Measurements from ENCODE around the gene GTPBP1.

GTPBP1 gene

GRCh38 chr22:38738475-38739070 is 32.8 kb downstream of the GTPBP1 start:
- Histone ChIP-seq H3K36me3 (ENCODE audit: control insufficient read depth, low read depth, low read length) (peaks cover 14% of the 10 kb centered on the region), H3K9ac (ENCODE audit: low read length) (no peak overlapping the region), H3K4me1 (ENCODE audit: control insufficient read depth, low read depth, low read length) (no peaks in the 10 kb centered on the region), H3K27me3 (ENCODE audit: control insufficient read depth, insufficient read depth, low read length) (no peaks in the 10 kb centered on the region), H3K9me3 (ENCODE audit: control insufficient read depth, low read depth, low read length) (no peaks in the 10 kb centered on the region), H3K27ac (ENCODE audit: low read length) (no peak overlapping the region), H3K4me3 (ENCODE audit: low read length) (no peak overlapping the region)

- H3K9me3 ChIP-seq (ENCODE audit: control insufficient read depth, low read depth, low read length), result no peaks in the 10 kb centered on the region
- H3K27ac ChIP-seq (ENCODE audit: low read length), result no peak overlapping the region
- no peak overlapping the region for H3K4me3 ChIP-seq (ENCODE audit: low read length)
- H3K4me1 ChIP-seq (ENCODE audit: control insufficient read depth, low read depth, low read length), result no peaks in the 10 kb centered on the region
- no peak overlapping the region for H3K9ac ChIP-seq (ENCODE audit: low read length)
- peaks cover 9% of the 10 kb centered on the region for H3K36me3 ChIP-seq (ENCODE audit: control insufficient read depth, low read depth, low read length)
- no peaks in the 10 kb centered on the region for H3K27me3 ChIP-seq (ENCODE audit: control insufficient read depth, insufficient read depth, low read length)
These were observed 33.7 kb downstream of the GTPBP1 start for GRCh38 chr22:38739300-38740055.

GRCh38 chr22:38740116-38740723 is 34.5 kb downstream of the GTPBP1 start:
- Histone ChIP-seq H3K36me3 (ENCODE audit: control insufficient read depth, low read depth, low read length) (peaks cover 9% of the 10 kb centered on the region), H3K9ac (ENCODE audit: low read length) (no peak overlapping the region), H3K4me3 (ENCODE audit: low read length) (no peak overlapping the region), H3K4me1 (ENCODE audit: control insufficient read depth, low read depth, low read length) (no peaks in the 10 kb centered on the region), H3K9me3 (ENCODE audit: control insufficient read depth, low read depth, low read length) (no peaks in the 10 kb centered on the region), H3K27me3 (ENCODE audit: control insufficient read depth, insufficient read depth, low read length) (no peaks in the 10 kb centered on the region), H3K27ac (ENCODE audit: low read length) (no peak overlapping the region)

GRCh38 chr22:38740754-38741153 is 35.0 kb downstream of the GTPBP1 start:
- H3K4me1 ChIP-seq (ENCODE audit: control insufficient read depth, low read depth, low read length), result no peaks in the 10 kb centered on the region

GRCh38 chr22:38741166-38741565 is 35.4 kb downstream of the GTPBP1 start:
- no peaks in the 10 kb centered on the region for H3K27me3 ChIP-seq (ENCODE audit: control insufficient read depth, insufficient read depth, low read length)
- H3K27ac ChIP-seq (ENCODE audit: low read length), result no peak overlapping the region
- H3K9me3 ChIP-seq (ENCODE audit: control insufficient read depth, low read depth, low read length), result no peaks in the 10 kb centered on the region
- peaks cover 6% of the 10 kb centered on the region for H3K36me3 ChIP-seq (ENCODE audit: control insufficient read depth, low read depth, low read length)
- no peak overlapping the region for H3K4me3 ChIP-seq (ENCODE audit: low read length)
- no peaks in the 10 kb centered on the region for H3K4me1 ChIP-seq (ENCODE audit: control insufficient read depth, low read depth, low read length)
- H3K9ac ChIP-seq (ENCODE audit: low read length), result no peak overlapping the region

More at GRCh38 chr22:38740754-38741153, 35.0 kb downstream of the GTPBP1 start:
- H3K9ac ChIP-seq (ENCODE audit: low read length), result no peak overlapping the region
- no peak overlapping the region for H3K4me3 ChIP-seq (ENCODE audit: low read length)
- peaks cover 6% of the 10 kb centered on the region for H3K36me3 ChIP-seq (ENCODE audit: control insufficient read depth, low read depth, low read length)
- no peaks in the 10 kb centered on the region for H3K27me3 ChIP-seq (ENCODE audit: control insufficient read depth, insufficient read depth, low read length)
- no peak overlapping the region for H3K27ac ChIP-seq (ENCODE audit: low read length)
- H3K9me3 ChIP-seq (ENCODE audit: control insufficient read depth, low read depth, low read length), result no peaks in the 10 kb centered on the region

- Histone ChIP-seq H3K9ac (ENCODE audit: low read length) (no peak overlapping the region), H3K36me3 (ENCODE audit: control insufficient read depth, low read depth, low read length) (peaks cover 6% of the 10 kb centered on the region), H3K27ac (ENCODE audit: low read length) (no peak overlapping the region), H3K9me3 (ENCODE audit: control insufficient read depth, low read depth, low read length) (no peaks in the 10 kb centered on the region), H3K27me3 (ENCODE audit: control insufficient read depth, insufficient read depth, low read length) (no peaks in the 10 kb centered on the region), H3K4me3 (ENCODE audit: low read length) (no peak overlapping the region), H3K4me1 (ENCODE audit: control insufficient read depth, low read depth, low read length) (no peaks in the 10 kb centered on the region)
These were observed 35.8 kb downstream of the GTPBP1 start for GRCh38 chr22:38741576-38741975.

- no peak overlapping the region for H3K4me3 ChIP-seq (ENCODE audit: low read length)
- no peaks in the 10 kb centered on the region for H3K9me3 ChIP-seq (ENCODE audit: control insufficient read depth, low read depth, low read length)
- H3K36me3 ChIP-seq (ENCODE audit: control insufficient read depth, low read depth, low read length), result peaks cover 6% of the 10 kb centered on the region
- H3K4me1 ChIP-seq (ENCODE audit: control insufficient read depth, low read depth, low read length), result no peaks in the 10 kb centered on the region
- H3K27ac ChIP-seq (ENCODE audit: low read length), result no peak overlapping the region
- no peaks in the 10 kb centered on the region for H3K27me3 ChIP-seq (ENCODE audit: control insufficient read depth, insufficient read depth, low read length)
- H3K9ac ChIP-seq (ENCODE audit: low read length), result no peak overlapping the region
These were observed 36.6 kb downstream of the GTPBP1 start for GRCh38 chr22:38742176-38742942.

- Histone ChIP-seq H3K9me3 (ENCODE audit: control insufficient read depth, low read depth, low read length) (no peaks in the 10 kb centered on the region), H3K9ac (ENCODE audit: low read length) (no peak overlapping the region), H3K4me3 (ENCODE audit: low read length) (no peak overlapping the region), H3K4me1 (ENCODE audit: control insufficient read depth, low read depth, low read length) (no peaks in the 10 kb centered on the region), H3K27me3 (ENCODE audit: control insufficient read depth, insufficient read depth, low read length) (no peaks in the 10 kb centered on the region), H3K36me3 (ENCODE audit: control insufficient read depth, low read depth, low read length) (peaks cover 9% of the 10 kb centered on the region), H3K27ac (ENCODE audit: low read length) (no peak overlapping the region)
These were observed 39.2 kb downstream of the GTPBP1 start for GRCh38 chr22:38744981-38745380.

- H3K9ac ChIP-seq (ENCODE audit: low read length), result no peak overlapping the region
- H3K27ac ChIP-seq (ENCODE audit: low read length), result no peak overlapping the region
- H3K4me1 ChIP-seq (ENCODE audit: control insufficient read depth, low read depth, low read length), result no peaks in the 10 kb centered on the region
- H3K27me3 ChIP-seq (ENCODE audit: control insufficient read depth, insufficient read depth, low read length), result no peaks in the 10 kb centered on the region
- H3K36me3 ChIP-seq (ENCODE audit: control insufficient read depth, low read depth, low read length), result peaks cover 9% of the 10 kb centered on the region
- H3K9me3 ChIP-seq (ENCODE audit: control insufficient read depth, low read depth, low read length), result no peaks in the 10 kb centered on the region
- H3K4me3 ChIP-seq (ENCODE audit: low read length), result no peak overlapping the region
These were observed 40.1 kb downstream of the GTPBP1 start for GRCh38 chr22:38745676-38746460.

- no peak overlapping the region for H3K9ac ChIP-seq (ENCODE audit: low read length)
- H3K9me3 ChIP-seq (ENCODE audit: control insufficient read depth, low read depth, low read length), result no peaks in the 10 kb centered on the region
- H3K4me3 ChIP-seq (ENCODE audit: low read length), result no peak overlapping the region
- no peak overlapping the region for H3K27ac ChIP-seq (ENCODE audit: low read length)
- H3K36me3 ChIP-seq (ENCODE audit: control insufficient read depth, low read depth, low read length), result peaks cover 6% of the 10 kb centered on the region
- H3K4me1 ChIP-seq (ENCODE audit: control insufficient read depth, low read depth, low read length), result no peaks in the 10 kb centered on the region
- H3K27me3 ChIP-seq (ENCODE audit: control insufficient read depth, insufficient read depth, low read length), result no peaks in the 10 kb centered on the region
These were observed 42.9 kb downstream of the GTPBP1 start for GRCh38 chr22:38748487-38749136.

Measured in iPS-18a (cell line).